B cell (primary cell): ENCODE results near the gene NKD2. TPM values are rescaled to one million over a fixed set of nuclear protein-coding genes. Genes with fewer than 3 reads are reported as not detected.

ENCODE experiments used
- ATAC-seq: fragments of 200-7000 bp; cut with Tn5 transposase; one replicate; pipeline ENCODE4 v1.10.0; 2021; ENCODE audit warnings: low read depth, mild to moderate bottlenecking, moderate number of reproducible peaks, moderate library complexity
- CTCF ChIA-PET: fragments of 350-600 bp; sonication (Branson Sonifier 250); formaldehyde crosslinking; loops from one replicate; lab custom pipeline; 2021; ENCODE audit warnings: antibody characterized with exemption, inconsistent platforms; lab: Charles Lee
- POLR2A ChIA-PET: fragments of 350-600 bp; sonication (Branson Sonifier 250); formaldehyde crosslinking; loops from one replicate; lab custom pipeline; 2021; ENCODE audit warnings: antibody characterized with exemption; lab: Charles Lee
- DNase-seq: peaks from one replicate; pipeline ENCODE4 v3.0.0; 2013
- H2AFZ ChIP-seq: 2 replicates; pipeline ENCODE4 v1.6.1; 2012; ENCODE audit warnings: mild to moderate bottlenecking, low read depth, low read length; ENCODE audit not compliant: insufficient read depth, poor library complexity, severe bottlenecking
- H3K27ac ChIP-seq, 2 donors: 1 replicate in 1 of 2; 2 replicates in 1 of 2; pipeline ENCODE4 v1.5.1; 2012 to 2013; ENCODE audit warnings: low read length in 2 of 2, mild to moderate bottlenecking in 2 of 2, moderate library complexity in 1 of 2
- H3K27me3 ChIP-seq, 4 experiments: fragments of 200-600 bp in 1 of 4; sonication (generic) in 1 of 4; replicated peaks in 1 of 4; 1 replicate in 2 of 4; 2 replicates in 2 of 4; pipeline versions ENCODE4 v1.6.1 to v1.7.0; 2013 to 2016; ENCODE audit warnings: low read length in 3 of 4, mild to moderate bottlenecking in 2 of 4, mixed read lengths in 1 of 4, moderate library complexity in 1 of 4; ENCODE audit not compliant: insufficient read depth in 4 of 4, control insufficient read depth in 3 of 4; ENCODE audit errors: control extremely low read depth in 1 of 4
- H3K36me3 ChIP-seq, 2 experiments: replicated peaks in 1 of 2; 1 replicate in 1 of 2; 2 replicates in 1 of 2; pipeline versions ENCODE4 v1.6.1 to v1.7.1; 2013; ENCODE audit warnings: low read length in 1 of 2; ENCODE audit not compliant: insufficient read depth in 2 of 2, control insufficient read depth in 1 of 2; ENCODE audit errors: control extremely low read depth in 1 of 2, extremely low read depth in 1 of 2
- H3K4me1 ChIP-seq, 2 donors: fragments of 200-600 bp in 1 of 2; sonication (generic) in 1 of 2; 1 replicate in 1 of 2; 2 replicates in 1 of 2; pipeline versions ENCODE4 v1.5.1 to v1.6.1; 2013 to 2017; ENCODE audit warnings: low read length in 2 of 2; ENCODE audit not compliant: control insufficient read depth in 2 of 2, insufficient read depth in 2 of 2
- H3K4me2 ChIP-seq: replicated peaks from 2 replicates; pipeline ENCODE3; 2012; ENCODE audit warnings: mild to moderate bottlenecking, low read depth, low read length; ENCODE audit not compliant: poor library complexity, severe bottlenecking
- H3K4me3 ChIP-seq, 5 experiments: fragments of 200-600 bp in 1 of 5; sonication (generic) in 1 of 5; 1 replicate in 3 of 5; 2 replicates in 2 of 5; pipeline versions ENCODE4 v1.5.1 to v1.7.0; 2011 to 2016; ENCODE audit warnings: low read length in 4 of 5, mild to moderate bottlenecking in 4 of 5, low read depth in 2 of 5, control low read depth in 1 of 5, moderate library complexity in 1 of 5; ENCODE audit not compliant: insufficient read depth in 1 of 5; ENCODE audit errors: control extremely low read depth in 1 of 5, extremely low read depth in 1 of 5
- H3K79me2 ChIP-seq: fragments of 200-600 bp; sonication (generic); one replicate; pipeline ENCODE4 v1.6.0; 2016; ENCODE audit warnings: low read length; ENCODE audit not compliant: control insufficient read depth, insufficient read depth
- H3K9ac ChIP-seq: fragments of 200-600 bp; sonication (generic); 2 replicates; pipeline ENCODE4 v1.6.1; 2017; ENCODE audit warnings: mild to moderate bottlenecking, low read length, moderate library complexity
- H3K9me3 ChIP-seq, 3 donors: one replicate each; pipeline versions ENCODE4 v1.6.1 to v1.7.1; 2013; ENCODE audit warnings: low read length in 2 of 3; ENCODE audit not compliant: control insufficient read depth in 2 of 3, insufficient read depth in 1 of 3; ENCODE audit errors: control extremely low read depth in 1 of 3
- H4K20me1 ChIP-seq: 2 replicates; pipeline ENCODE4 v1.6.0; 2012; ENCODE audit warnings: mild to moderate bottlenecking, low read length; ENCODE audit not compliant: insufficient read depth, control insufficient read depth, poor library complexity, severe bottlenecking
- H3K27ac Mint-ChIP-seq: one replicate; pipeline ENCODE4 v1.8.0; 2021; ENCODE audit warnings: mixed read lengths
- H3K27me3 Mint-ChIP-seq: one replicate; pipeline ENCODE4 v1.8.0; 2021; ENCODE audit warnings: mixed read lengths
- H3K4me1 Mint-ChIP-seq: one replicate; pipeline ENCODE4 v1.8.0; 2021; ENCODE audit warnings: mixed read lengths
- H3K4me3 Mint-ChIP-seq: one replicate; pipeline ENCODE4 v1.8.0; 2021; ENCODE audit warnings: mixed read lengths
- H3K9me3 Mint-ChIP-seq: one replicate; pipeline ENCODE4 v1.8.0; 2022; ENCODE audit warnings: mixed read lengths; ENCODE audit not compliant: insufficient read depth
- EZH2 ChIP-seq: IDR thresholded peaks from 2 replicates; pipeline ENCODE4 v1.6.1; 2012; ENCODE audit warnings: borderline replicate concordance, low read depth, mild to moderate bottlenecking, moderate library complexity, low read length; ENCODE audit not compliant: insufficient read depth, poor library complexity, severe bottlenecking
- WGBS: methylation state at CpG from one replicate; pipeline ENCODE4 v1.1.5; 2013; ENCODE audit warnings: missing lambda C conversion rate; ENCODE audit not compliant: insufficient coverage; 5-methylcytosine and 5-hydroxymethylcytosine counted together
- intact Hi-C: fragments of 100-400 bp; cut with micrococcal nuclease; formaldehyde crosslinking; loops from one replicate; pipeline ENCODE4 v1.10.0; 2022
- polyA plus RNA-seq: library from polyadenylated mRNA; depleted of rRNA; stranded (reverse); fragments of >200 nt; gene quantifications from 2 replicates; pipeline ENCODE4 v1.2.3, GENCODE V29; 2012
- total RNA-seq, 2 donors: library from RNA; stranded (reverse); fragments of 120-200 nt in 1 of 2; gene quantifications; 1 replicate in 1 of 2; 2 replicates in 1 of 2; pipeline versions ENCODE4 v1.2.3 to v1.2.4, GENCODE V29; 2013 to 2022
- TF ChIP-seq, protein P1 (sequence below): fragments of 200-600 bp; IDR thresholded peaks from one replicate; pipeline ENCODE4 v1.8.0; 2022; ENCODE audit warnings: antibody characterized with exemption, mild to moderate bottlenecking

Gene NKD2
- total and polyA plus RNA-seq, 2 donors (not counting 1 experiment from before 2014, with no cell fraction given): 0.12 to 0.34 TPM

DNA sequence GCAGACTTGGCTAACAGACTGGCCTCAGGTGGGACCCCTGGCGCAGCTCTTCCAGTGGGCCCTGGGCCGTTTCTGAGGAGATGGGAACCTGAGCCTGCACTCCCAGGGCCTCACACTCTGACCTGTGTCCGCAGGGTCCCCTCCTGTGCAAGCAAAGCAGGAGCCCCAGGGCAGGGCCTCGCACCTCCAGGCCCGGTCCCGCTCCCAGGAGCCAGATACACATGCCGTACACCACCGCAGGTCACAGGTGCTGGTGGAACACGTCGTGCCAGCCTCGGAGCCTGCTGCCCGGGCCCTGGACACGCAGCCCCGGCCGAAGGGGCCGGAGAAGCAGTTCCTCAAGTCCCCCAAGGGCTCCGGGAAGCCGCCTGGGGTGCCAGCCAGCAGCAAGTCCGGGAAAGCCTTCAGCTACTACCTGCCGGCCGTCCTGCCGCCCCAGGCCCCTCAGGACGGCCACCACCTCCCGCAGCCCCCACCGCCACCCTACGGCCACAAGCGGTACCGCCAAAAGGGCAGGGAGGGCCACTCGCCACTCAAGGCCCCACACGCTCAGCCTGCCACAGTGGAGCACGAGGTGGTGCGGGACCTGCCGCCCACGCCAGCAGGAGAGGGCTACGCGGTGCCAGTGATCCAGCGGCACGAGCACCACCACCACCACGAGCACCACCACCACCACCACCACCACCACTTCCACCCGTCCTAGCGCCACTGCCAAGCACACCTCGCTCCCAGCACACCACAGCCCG lies 29.2 kb downstream of the NKD2 start:
- Histone ChIP-seq H3K27me3 (peaks cover 0 to 9% (median 0%) of the 10 kb centered on the region in 4 experiments), H3K79me2 (no peaks in the 10 kb centered on the region), H3K27ac (no peak overlapping the region), H4K20me1 (no peaks in the 10 kb centered on the region), H2AFZ (no peak overlapping the region), H3K36me3 (no peaks in the 10 kb centered on the region), H3K9ac (no peak overlapping the region), H3K4me1 (no peaks in the 10 kb centered on the region), H3K4me2 (no peak overlapping the region), H3K9me3 (no peaks in the 10 kb centered on the region), H3K4me3 (no peak overlapping the region)
- CTCF ChIA-PET: no interaction called here
- POLR2A ChIA-PET: no interaction called here
- Mint-ChIP-seq H3K4me1 (no peaks in the 10 kb centered on the region), H3K27me3 (no peaks in the 10 kb centered on the region), H3K27ac (no peak overlapping the region), H3K4me3 (no peak overlapping the region), H3K9me3 (peaks cover 10% of the 10 kb centered on the region)
- 94% methylated on average over 43 of the region's 43 CpGs for WGBS
- no peak for DNase-seq
- intact Hi-C loops: no loop called here
- ATAC-seq: no peak
- TF ChIP-seq EZH2: no peak
- TF ChIP-seq, protein P1, sequence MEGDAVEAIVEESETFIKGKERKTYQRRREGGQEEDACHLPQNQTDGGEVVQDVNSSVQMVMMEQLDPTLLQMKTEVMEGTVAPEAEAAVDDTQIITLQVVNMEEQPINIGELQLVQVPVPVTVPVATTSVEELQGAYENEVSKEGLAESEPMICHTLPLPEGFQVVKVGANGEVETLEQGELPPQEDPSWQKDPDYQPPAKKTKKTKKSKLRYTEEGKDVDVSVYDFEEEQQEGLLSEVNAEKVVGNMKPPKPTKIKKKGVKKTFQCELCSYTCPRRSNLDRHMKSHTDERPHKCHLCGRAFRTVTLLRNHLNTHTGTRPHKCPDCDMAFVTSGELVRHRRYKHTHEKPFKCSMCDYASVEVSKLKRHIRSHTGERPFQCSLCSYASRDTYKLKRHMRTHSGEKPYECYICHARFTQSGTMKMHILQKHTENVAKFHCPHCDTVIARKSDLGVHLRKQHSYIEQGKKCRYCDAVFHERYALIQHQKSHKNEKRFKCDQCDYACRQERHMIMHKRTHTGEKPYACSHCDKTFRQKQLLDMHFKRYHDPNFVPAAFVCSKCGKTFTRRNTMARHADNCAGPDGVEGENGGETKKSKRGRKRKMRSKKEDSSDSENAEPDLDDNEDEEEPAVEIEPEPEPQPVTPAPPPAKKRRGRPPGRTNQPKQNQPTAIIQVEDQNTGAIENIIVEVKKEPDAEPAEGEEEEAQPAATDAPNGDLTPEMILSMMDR: no peak

GRCh38 chr5:1038417-1039209 lies 30.0 kb downstream of the NKD2 start:
- Histone ChIP-seq H3K4me2 (no peak overlapping the region), H3K36me3 (no peaks in the 10 kb centered on the region), H3K9ac (no peak overlapping the region), H4K20me1 (no peaks in the 10 kb centered on the region), H2AFZ (no peak overlapping the region), H3K27me3 (peaks cover 0 to 8% (median 0%) of the 10 kb centered on the region in 4 experiments), H3K4me3 (no peak overlapping the region), H3K9me3 (no peaks in the 10 kb centered on the region), H3K4me1 (no peaks in the 10 kb centered on the region), H3K27ac (no peak overlapping the region), H3K79me2 (no peaks in the 10 kb centered on the region)
- ChIA-PET CTCF (no interaction called here), POLR2A (no interaction called here)
- no peak overlapping the region for H3K4me3 Mint-ChIP-seq
- H3K27ac Mint-ChIP-seq: no peak overlapping the region
- no peaks in the 10 kb centered on the region for H3K27me3 Mint-ChIP-seq
- intact Hi-C loops: no loop called here
- WGBS: 89% methylated on average over 28 of the region's 28 CpGs
- H3K4me1 Mint-ChIP-seq: no peaks in the 10 kb centered on the region
- no peak for DNase-seq
- ATAC-seq: no peak
- H3K9me3 Mint-ChIP-seq: peaks cover 17% of the 10 kb centered on the region
- TF ChIP-seq EZH2: no peak
- TF ChIP-seq, protein P1: no peak
